H1 (cell line): ENCODE data around the gene PLCB4. TPM values are rescaled to one million over a fixed set of nuclear protein-coding genes. Genes with fewer than 3 reads are reported as not detected.

ENCODE experiments used
- ATF3 ChIP-seq: IDR thresholded peaks from 2 replicates; pipeline ENCODE4 v1.6.1; 2011; ENCODE audit warnings: low read depth, mild to moderate bottlenecking, low read length; ENCODE audit not compliant: insufficient read depth
- BRCA1 ChIP-seq: IDR thresholded peaks from 2 replicates; pipeline ENCODE4 v1.6.1; 2012; ENCODE audit warnings: low read depth, low read length, improper control_type of control experiment
- E2F6 ChIP-seq: IDR thresholded peaks from 2 replicates; pipeline ENCODE4 v1.6.1; 2012; ENCODE audit warnings: inconsistent platforms
- MAFK ChIP-seq: IDR thresholded peaks from 2 replicates; pipeline ENCODE4 v1.6.1; 2012; ENCODE audit warnings: low read depth, mild to moderate bottlenecking, improper control_type of control experiment, low read length
- SRF ChIP-seq: IDR thresholded peaks from 2 replicates; pipeline ENCODE4 v1.6.1; 2011; ENCODE audit warnings: mild to moderate bottlenecking, low read depth, low read length, moderate library complexity
- polyA plus RNA-seq, 7 experiments: library from polyadenylated mRNA; depleted of rRNA in 3 of 7; stranded (reverse) in 5 of 7; unstranded in 2 of 7; fragments of >200 nt in 5 of 7; fragments of 200-250 nt in 2 of 7; gene quantifications; 1 replicate in 5 of 7; 2 replicates in 1 of 7; 4 replicates in 1 of 7; pipeline versions ENCODE4 v1.2.1 to v1.2.3, GENCODE V29; 2011 to 2013; ENCODE audit warnings: missing spikeins in 2 of 7, mixed read lengths in 2 of 7
- total RNA-seq: library from RNA; stranded (reverse); fragmentation: NEBNext Ultra II Directional; extraction: Animal tissue kit (Norgen Biotek cat#: 25700); gene quantifications from 2 replicates; pipeline ENCODE4 v1.2.1, GENCODE V29; 2021

PLCB4 gene
- total and polyA plus RNA-seq, 2 of the 8 experiments (the other 6 are each of a cell fraction or from before 2014, with no cell fraction given), result 3.2 to 14.1 TPM

GRCh38 chr20:9134346-9134745 lies 65.5 kb downstream of the PLCB4 start (continued):
- TF ChIP-seq E2F6 (no peak), MAFK (no peak), BRCA1 (no peak), SRF (no peak), ATF3 (no peak)
